HG02678 (cell line): Measurements from ENCODE around the gene TRPM1.

Source experiments
- ATAC-seq: cut with Tn5 transposase; IDR thresholded peaks from one replicate; pipeline ENCODE4 v1.9.1; 2021; ENCODE audit warnings: mild to moderate bottlenecking, moderate library complexity; ENCODE audit not compliant: unreplicated experiment

TRPM1 gene

DNA sequence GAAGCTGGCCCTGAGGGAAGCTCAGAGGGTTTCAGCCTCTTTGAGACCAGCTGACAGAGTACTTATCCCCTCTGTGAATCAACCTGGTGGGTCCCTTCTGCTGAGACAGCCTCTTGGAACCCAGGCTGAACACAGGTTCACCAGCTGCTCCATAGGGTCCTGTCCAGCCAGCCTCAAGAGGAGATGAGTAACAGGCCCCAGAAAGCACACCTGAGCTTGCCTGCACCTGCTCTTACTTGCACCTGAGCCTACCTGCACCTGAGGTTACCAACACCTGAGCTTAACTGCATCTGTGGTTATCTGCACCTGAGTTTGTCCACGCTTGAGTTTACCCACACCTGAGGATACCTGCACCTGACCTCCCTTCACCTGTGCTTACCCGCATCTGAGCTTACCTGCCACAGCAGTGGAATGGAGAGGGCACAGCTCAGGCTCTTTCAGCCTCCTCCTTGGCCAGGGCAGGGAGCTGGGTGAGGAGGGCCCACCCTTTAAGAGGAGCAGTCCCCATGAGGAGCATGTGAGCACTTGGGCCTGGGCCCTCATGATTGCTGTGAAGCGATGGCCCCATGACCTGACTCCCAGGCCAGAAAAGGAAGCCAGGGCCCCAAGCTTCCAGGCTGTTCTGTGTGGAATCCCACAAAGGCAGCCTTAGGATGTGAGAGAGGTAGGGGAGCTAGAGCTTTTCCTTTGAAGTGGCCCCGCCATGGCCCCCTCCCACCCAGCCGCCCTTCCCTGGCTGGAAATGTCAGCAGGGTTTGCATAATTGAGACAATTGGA, at the start of gene TRPM1:
TSS of gene TRPM1 (minus strand) at position 464 of the 777 bp plus-strand sequence. CDS start 20,370 bp downstream, outside the sequence.
- no peak for ATAC-seq

DNA sequence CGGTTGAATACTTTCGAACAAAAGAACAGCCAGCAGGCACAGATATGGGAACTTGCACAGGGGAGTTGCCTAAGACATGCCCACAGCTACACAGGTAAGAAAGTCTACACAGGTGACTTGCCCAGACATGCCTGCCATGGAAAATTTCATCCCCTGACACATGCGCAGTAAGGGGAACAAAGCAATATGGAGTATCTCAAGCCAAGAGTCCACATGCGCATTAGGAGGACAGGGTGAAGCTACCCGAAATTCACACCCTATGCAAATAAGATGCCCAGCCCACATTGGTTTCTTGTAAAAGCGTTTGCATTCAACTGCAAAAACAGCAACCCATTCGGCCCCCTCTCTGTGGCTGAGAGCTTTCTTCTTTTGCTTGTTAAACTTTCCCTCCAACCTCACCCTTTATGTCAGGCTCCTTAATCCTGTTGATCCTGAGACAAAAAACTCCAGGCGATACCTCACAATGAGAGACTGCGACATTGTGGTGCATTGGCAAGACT, 49.3 kb upstream of the TRPM1 start:
- ATAC-seq: no peak

DNA sequence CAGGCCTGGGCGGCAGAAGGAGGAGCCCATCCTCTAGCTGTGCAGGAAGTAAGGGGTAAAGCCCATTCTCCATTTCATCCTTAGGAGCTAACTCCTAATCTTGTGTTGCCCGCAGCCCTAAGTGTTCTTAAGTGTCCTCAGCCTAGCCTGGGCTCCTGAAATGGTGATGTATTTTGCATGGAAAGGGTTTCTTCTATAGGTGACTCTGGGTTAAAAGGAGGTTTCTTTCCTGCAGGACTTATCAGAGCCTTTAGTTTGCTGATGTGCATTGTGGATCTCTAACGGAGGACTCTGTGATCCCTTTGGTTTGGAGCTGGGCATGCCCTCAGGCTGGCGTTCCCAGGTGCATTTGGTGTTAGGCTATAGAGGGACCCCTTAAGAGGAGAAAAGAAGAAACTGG, 48.5 kb upstream of the TRPM1 start:
- no peak for ATAC-seq

DNA sequence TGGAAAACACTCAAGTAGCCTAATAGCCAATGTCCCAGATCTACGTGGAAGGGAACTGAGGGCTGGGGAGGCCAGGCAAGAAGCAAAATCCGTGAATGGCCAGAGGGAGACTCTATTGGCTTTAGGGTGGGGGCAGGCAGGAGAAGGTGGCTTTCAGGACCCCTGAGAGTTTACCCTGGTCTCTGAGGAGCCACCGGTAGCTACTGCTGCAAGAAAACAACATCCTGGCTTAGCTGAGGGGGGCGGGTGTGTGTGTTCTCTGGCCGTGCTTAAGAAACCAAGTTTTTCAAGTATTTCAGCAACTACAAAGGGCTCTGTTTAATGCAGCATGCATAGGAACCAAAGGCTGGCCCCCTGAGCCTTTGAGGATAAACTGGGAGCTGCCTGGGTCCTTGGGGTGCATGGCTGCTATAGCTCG, 47.6 kb upstream of the TRPM1 start:
- no peak for ATAC-seq

DNA sequence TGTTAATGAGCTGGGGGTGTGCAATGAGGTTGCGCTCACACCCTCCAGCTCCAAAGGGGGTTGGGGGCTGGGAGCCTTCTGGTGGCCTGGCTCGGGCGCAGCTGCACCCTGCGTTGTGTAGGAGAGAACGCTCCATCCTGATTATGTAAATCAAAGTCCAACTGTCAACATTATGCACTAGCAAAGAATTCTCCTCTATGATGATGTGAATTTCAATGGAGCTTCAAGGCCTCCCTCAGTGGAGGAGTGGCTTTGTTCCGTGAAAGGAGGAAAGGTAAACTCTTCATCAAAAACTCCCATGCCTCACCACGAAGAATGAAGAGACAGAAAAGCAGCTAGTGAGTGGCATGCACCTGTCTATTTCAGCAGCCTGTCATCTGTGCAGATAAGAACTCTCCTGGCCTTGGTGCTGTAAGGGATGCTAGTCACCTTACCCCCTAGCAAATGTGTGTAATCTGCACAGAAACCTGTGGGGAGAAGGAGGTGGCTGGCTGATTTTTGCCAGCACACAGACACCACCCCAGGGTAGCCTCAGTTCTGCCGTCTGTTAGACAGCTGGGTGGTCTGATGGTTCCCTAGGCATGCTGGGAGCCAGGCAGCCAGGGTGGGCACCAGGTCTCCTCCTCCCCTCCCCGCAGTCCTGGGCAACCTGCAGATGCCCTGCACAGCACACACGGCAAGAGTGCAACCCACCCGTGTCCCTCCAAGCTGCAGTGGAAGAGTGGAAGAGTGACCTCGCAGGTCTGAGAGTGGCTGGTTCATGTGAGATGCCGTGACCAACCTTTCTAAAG, 47.0 kb upstream of the TRPM1 start:
- ATAC-seq: no peak

DNA sequence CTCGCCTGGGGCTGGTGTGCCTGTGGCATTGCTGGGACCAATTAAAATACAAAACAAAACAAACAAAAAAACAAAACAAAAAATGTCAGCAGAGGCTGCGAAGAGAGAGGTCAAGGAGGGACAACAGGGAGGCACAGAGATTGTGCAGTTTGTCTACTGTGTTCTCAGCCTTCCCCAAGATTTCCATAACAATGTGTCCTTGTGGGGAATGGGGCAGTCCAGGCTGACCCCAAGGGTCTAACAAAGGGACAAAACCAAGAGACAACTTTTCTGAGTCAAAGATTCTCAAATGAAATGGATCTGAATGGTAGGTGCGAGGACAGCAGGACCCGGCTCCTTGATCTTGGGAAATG, 46.4 kb upstream of the TRPM1 start:
- ATAC-seq: no peak

DNA sequence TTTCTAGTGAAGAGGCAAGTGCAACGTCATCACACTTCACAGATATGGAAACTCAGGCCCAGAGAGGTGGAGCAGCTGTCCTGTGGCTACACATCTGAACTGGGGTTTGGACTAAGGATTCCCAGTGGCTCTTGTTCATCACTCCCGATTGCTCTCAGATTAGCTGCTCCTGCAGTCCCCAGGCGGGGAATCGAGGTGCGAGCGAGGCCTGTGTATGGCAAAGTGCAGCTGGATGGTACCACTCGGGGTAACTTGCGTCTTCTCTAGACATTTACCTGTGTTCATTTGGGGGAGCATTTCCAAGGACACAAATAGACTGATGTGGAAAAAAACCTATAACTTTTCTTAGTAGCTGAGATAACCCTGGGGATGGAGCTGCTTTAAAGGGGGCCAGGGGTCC, 45.9 kb upstream of the TRPM1 start:
- no peak for ATAC-seq

DNA sequence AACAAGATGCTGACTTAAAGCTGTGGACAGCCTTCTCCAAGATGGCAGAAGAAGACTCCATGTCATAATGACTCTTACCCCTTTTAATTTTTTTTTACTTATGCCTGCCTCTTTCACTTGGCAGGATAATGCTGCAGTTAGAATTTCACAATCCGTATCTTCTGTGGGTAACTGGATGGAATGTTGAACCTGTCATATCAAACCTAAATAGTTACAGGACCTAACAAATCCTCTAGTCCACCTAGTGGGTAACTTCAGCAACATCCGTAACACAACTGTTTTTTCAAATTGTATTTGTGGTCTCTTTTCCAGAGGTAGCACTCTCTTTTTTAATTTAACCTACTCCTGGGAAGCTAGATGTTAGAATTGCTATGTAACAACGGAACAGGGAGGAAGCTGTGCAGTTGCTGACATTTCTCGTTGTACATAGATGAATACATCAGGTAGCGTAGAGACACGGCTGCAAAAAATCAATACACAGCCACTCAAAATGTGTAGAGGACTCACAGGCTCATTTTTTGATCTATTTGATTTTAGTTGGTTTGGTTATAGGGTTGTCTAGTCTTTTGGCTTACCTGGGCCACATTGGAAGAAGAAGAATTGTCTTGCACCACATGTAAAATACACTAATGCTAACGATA, 43.9 kb upstream of the TRPM1 start:
- no peak for ATAC-seq

DNA sequence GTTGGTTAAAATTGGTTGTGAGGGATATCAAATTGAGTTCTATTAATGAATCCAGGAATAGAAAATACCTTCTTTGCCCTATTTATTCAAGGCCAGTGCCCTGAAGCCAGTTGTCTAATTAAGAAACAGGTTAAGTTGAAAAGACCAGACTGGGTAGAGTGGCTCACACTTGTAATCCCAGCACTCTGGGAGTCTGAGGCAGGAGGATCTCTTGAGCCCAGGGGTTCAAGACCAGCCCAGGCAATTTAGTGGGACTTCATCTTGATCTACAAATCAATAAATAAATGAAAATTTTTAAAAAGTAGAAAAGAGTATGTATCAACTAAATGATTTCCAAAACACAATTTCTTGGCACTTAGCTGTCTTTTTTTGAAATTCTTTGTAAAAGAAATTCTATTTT, 40.3 kb upstream of the TRPM1 start:
- no peak for ATAC-seq

DNA sequence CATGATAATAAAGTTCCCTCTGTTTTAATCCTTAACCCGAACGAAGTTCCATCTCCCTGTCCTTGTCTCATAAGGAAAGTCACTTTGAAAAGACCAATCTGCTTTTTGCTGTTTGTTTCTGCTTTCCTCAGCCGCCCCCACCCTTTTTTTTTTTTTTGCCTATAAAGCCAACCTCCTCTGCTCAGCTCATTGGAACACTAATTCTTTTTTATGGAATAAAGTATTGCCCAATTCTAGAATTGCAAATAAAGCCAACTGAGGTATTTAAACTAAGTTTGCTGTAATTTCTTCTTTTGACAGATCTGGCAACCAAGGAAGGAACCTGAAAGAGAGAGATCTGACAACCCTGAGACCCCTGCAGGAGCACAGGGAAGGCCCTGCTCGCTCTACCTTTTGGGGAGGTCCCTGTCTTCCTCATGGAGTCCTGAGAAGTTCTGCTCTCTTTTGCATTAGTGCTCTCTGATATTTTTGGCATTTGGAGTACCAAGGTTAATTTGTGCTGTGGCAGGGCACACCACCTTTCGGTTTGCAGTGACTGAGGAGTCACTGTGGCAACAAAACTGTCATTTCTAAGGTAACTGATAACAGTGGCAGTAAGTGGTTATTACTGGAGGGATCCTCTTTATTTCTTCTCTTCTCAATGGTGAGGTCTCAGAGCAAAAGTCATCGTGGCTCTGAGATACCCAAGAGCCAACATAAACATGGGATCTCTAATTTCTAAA, 35.2 kb upstream of the TRPM1 start:
- no peak for ATAC-seq

DNA sequence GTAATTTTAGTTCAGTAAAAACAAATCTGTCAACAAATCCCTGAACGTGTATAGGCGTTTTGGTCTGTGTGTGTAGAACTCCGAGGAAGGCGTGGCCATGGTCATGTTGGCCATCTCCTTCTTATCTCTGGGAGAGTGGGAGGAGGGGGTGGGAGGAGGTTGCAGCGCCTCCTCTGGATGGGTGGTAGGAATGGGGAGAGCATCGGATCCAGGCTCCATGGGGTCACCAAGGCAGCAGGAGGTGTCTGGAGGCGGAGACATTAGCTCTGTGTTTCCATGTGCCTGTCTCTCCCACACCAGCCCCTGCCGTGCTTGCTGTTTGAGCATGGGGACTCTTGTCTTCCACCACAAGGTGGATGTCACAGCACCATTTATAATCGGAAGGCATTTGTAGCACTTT, 34.5 kb upstream of the TRPM1 start:
- ATAC-seq: no peak

DNA sequence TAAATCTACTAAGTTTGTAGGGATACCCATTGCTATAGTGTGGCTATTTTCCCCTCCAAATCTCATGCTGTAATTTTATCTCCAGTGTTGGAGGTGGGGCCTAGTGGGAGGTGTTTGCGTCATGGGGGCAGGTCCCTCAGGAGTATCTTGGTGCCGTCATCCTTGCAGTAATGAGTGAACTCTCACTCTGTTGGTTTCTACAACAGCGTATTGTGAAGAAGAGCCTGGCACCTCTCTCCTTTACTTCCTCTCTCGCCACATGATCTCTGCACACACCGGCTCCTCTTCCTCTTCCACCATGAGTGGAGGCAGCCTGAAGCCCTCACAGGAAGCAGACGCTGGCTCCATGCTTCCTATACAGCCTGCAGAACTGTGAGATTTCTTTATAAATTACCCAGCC, 34.0 kb upstream of the TRPM1 start:
- ATAC-seq: no peak

DNA sequence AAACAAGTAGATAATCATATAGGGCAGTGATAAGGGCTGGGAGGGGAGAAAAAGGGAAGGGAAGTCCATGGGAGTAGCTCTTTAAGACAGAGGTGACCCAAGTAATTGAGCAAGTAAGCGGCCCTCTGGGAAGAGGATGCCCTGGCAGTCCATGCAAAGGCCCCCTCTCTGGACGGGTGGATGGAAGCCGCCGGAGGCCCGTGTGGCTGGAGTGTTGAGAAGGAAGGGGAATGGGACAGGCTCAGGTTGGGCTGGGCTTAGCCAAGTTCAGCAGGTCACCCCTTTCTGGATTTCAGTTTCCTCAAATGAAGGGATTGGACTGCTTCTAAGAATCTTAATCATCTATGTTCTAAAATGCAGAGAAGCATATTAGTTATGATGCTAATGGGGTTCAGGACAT, 32.4 kb upstream of the TRPM1 start:
- ATAC-seq: no peak

DNA sequence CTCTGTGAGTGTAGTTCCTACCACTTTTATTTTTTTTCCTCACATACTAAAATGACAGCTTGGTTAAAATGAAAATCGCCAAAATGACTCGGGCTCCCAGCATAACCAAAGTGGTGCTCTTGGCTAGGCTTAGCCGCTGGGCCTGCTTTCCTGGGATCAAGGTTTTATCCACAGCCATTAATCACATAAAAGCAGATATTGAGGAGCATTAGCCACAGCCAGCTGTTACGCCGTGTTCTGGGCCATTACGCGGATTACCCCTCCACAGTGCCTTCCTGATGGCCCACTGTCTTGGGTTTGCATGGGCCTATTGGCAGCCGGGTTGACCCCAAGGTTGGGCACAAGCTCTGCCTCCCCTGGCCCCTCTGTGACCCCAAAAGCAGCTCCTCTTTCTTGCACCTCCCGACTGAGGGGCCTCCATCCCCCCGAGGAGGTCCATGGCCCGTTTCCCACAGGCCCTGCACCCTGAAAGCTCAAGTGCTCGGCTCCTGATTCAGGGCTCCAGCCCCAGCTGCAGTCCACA, 30.4 kb upstream of the TRPM1 start:
- ATAC-seq: no peak

DNA sequence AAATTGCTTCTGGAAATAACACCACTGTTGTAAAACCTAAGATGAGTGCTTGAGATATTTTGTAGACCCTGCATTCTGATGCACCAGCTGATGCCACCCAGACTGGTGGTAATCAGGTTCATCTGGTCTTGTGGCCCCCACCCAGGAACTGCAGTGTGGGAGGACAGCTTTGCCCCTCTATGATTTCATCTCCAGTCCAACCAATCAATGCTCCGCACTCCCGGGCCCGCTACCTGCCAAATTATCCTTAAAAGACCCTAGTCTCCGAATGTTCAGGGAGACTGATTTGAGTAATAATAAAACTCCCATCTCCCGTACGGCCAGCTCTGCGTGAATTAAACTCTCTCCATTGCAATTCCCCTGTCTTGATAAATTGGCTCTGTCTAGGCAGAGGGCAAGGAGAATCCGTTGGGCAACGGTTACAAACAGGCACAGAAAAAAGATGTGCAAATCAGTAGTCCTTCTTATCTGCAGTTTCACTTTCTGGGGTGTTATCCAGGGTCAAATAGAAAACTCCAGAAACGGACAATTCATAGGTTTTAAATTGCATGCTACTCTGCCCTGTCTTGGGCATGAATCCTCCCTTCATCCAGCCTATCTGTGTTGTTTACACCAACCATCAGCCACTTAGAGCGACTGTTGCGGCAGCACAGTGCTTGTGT, 29.2 kb upstream of the TRPM1 start:
- no peak for ATAC-seq

DNA sequence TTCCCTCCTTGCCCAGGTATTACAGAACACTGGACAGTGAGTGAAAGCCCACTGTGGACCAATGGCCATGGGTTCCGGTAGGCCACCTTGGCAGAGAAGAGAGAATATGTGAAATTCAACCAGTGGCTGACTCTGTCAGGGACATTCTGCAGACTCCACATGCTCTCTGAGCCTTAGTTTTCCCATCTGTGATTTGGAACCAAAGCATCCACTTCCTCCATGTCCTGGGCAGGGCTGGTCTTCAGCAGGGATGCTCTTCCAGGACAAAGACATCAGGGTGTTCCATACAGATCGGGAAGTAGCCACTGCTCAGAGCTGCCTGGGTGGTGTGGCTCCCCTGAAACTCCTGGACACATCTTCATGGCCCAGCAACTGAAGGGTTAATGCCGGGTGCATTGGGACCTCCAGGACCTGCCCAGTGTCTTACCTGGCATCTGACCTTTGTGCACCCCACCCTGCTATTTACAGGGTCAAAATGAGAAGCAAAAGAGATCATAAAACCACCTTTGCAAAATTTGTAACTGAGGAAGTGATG, 28.3 kb upstream of the TRPM1 start:
- ATAC-seq: no peak

DNA sequence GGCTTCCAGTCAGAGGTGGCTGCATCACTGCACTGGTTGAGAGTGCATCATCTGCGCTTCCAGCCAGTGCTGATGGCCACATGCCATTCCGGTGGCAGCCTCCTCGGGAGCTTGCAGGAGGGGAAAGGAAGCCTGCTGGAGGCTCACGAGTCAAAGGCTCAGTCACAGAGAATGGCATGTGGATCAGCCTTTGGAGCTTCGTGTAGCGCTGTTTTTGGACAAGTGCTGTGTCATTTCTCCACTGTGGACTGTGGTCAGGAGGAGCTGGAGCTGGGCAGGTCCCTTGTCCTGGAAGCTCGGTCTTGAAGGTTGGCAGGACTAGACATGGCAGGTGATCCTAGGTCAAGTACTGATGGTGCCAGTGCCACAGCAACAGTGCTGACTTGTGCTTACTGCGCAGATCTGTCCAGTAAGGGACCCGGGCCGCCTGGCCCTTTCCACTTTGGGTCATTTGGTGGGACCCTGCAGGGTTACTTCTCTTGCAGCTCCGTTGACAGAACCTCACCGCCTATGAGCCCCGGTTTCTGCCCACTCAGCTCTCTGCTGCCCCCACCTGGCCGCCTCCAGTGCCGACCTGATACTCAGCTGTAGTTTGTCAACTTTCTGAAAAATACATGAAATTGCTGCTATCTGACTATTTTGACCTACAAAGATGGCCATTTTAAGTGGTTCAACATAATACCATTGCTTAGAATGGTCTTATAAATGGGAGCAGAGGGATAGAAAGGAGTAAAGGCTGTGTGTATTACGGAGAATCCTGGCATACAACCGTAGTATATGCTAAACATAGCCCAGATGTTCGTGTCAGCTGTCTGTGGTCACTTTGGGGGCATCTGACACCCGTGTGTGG, 27.6 kb upstream of the TRPM1 start:
- no peak for ATAC-seq

DNA sequence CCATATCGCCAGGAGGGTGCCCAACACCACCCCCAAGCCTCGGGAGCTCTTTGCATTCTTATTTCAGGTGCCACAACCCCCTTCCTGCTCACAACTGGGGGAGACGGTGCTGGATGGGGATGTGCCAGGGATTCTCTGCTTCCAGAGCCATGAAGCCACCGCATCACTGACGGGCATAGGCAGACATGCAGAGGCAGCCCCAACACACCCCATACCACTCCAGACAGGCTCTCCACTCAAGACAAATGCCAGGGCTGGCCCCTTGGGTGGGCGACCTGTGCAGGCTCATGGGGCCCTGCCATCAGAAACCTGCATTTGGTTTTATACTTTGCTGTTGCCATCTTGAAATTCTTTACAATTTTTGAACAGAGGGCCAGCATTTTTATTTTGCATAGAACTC, 27.0 kb upstream of the TRPM1 start:
- no peak for ATAC-seq

DNA sequence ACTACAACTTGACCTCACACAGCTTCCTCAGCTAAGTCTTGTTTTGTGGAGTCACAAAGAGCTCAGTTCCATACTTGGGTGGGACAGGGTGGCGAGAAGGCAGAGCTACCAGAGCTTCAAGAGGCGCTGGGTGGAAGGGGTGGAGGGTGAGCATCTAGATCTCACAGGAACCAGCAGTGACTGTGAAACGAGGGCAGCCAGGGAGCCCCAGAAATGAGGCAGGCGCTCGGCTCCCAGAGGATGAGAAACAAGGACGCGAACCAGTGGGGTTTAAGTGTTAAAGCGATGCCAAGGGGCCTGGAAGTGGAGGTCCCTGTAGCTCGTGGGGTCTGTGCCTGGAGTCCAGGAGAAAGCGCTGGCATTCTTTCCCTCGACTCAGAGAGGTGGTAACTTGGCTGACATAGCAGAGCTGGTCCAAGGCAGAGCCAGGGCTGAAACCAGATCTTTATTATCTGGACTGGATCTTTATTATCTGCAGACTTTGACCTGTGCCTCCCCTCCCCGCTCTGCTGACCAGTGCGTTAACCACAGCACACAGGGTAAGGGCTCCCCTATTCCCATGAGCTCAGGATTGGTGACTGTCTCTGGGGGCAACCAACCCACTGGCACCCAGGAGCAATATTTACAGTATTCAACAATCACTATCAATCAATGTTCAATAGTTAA, 26.2 kb upstream of the TRPM1 start:
- ATAC-seq: no peak
